Measurements from ENCODE around the gene ALG12.

GRCh38 chr22:49915610-49916009 lies 2.6 kb downstream of the ALG12 start:
- no peak for TF ChIP-seq CTCF (conservative IDR thresholded peaks at IDR 0.05; ENCODE audit: low read depth, low read length)
- TF ChIP-seq EZH2 (IDR thresholded peaks at IDR 0.05; ENCODE audit: borderline replicate concordance, low read depth, low read length, poor library complexity, severe bottlenecking) = no peak
